Peyer's patch (tissue), 4 donors: Measurements from ENCODE around the gene HRAS. TPM values are rescaled to one million over a fixed set of nuclear protein-coding genes. Genes with fewer than 3 reads are reported as not detected.

Experiments used
- DNase-seq, 3 donors: peaks; one replicate each; pipeline ENCODE4 v3.0.0-alpha.2; 2017 to 2019
- H3K27ac ChIP-seq, 4 donors: fragments of 200-600 bp; sonication (generic); one replicate each; pipeline ENCODE4 v1.5.1; 2016 to 2019
- H3K27me3 ChIP-seq, 2 donors: fragments of 200-600 bp; sonication (generic); one replicate each; pipeline ENCODE4 v1.5.1; 2019
- H3K36me3 ChIP-seq, 3 donors: fragments of 200-600 bp; sonication (generic); one replicate each; pipeline ENCODE4 v1.5.1; 2016 to 2019
- H3K4me1 ChIP-seq, 4 donors: fragments of 200-600 bp; sonication (generic); one replicate each; pipeline ENCODE4 v1.5.1; 2016 to 2019
- H3K4me3 ChIP-seq, 4 donors: fragments of 200-600 bp; sonication (generic); 1 replicate in 3 of 4; 2 replicates in 1 of 4; pipeline ENCODE4 v1.5.1; 2016 to 2019; ENCODE audit warnings: mild to moderate bottlenecking in 1 of 4
- H3K9me3 ChIP-seq, 4 donors: fragments of 200-600 bp; sonication (generic); one replicate each; pipeline ENCODE4 v1.5.1; 2016 to 2019; ENCODE audit warnings: mild to moderate bottlenecking in 1 of 4
- POLR2A ChIP-seq, 2 donors: fragments of 450-650 bp; IDR thresholded peaks; one replicate each; pipeline ENCODE4 v1.5.1; 2017; ENCODE audit warnings: antibody characterized with exemption in 2 of 2, mild to moderate bottlenecking in 2 of 2, moderate library complexity in 2 of 2
- total RNA-seq, 4 donors: library from RNA; depleted of rRNA; stranded (reverse); fragments of >200 nt; gene quantifications; one replicate each; pipeline ENCODE4 v1.1.0, GENCODE V29; 2016
- TF ChIP-seq, protein P1 (sequence below), 6 experiments: fragments of 450-650 bp in 4 of 6; fragments of 200-600 bp in 2 of 6; sonication (generic) in 1 of 6; IDR thresholded peaks; one replicate each; pipeline ENCODE4 v1.5.1; 2017 to 2019; ENCODE audit warnings: antibody characterized with exemption in 6 of 6, mild to moderate bottlenecking in 3 of 6, moderate library complexity in 1 of 6

The HRAS gene
- total RNA-seq, 4 donors from 2014 or later, result 27.4 to 55.3 (median 35.1) TPM

DNA sequence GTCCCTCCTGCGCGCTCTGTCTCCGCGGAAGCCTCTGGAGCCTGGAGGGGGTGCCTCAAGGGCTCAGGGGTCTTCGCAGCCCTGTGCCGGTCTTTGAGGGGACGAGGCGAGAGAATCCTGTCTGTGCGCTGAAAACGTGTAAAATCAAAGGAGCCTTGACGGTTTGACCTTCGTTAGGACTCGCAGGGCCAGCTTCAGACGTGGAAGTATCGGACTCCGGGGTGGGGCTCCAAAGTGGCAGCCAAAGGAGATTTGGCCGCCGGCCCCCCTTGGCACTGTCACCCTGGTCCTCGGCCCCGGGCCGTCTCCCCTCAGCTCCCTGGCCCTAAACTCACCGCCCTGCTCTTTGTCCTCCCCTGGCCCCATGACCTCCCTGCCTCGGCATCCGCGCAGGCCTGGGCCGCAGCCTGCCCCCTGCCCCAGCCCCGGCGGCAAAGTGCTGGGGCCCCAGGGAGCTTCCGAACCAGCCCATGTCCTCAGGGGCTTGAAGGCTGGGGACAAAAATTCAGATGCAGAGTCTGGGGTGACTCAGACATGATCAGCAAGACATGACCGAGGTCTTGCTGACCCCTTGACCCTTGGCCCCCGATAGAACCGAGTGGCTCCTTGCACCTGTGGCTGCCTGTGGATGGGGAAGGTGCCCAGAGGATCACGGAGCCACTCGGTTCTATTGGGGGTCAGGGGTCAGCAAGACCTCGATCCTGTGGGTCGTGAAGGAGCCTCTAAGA, 33.9 kb upstream of the HRAS start:
- H3K27me3 ChIP-seq, result no peaks in the 10 kb centered on the region
- no peaks in the 10 kb centered on the region for H3K9me3 ChIP-seq
- H3K4me1 ChIP-seq, result peaks cover 2 to 18% (median 7%) of the 10 kb centered on the region in 4 donors
- no peak for DNase-seq
- TF ChIP-seq, protein P1, sequence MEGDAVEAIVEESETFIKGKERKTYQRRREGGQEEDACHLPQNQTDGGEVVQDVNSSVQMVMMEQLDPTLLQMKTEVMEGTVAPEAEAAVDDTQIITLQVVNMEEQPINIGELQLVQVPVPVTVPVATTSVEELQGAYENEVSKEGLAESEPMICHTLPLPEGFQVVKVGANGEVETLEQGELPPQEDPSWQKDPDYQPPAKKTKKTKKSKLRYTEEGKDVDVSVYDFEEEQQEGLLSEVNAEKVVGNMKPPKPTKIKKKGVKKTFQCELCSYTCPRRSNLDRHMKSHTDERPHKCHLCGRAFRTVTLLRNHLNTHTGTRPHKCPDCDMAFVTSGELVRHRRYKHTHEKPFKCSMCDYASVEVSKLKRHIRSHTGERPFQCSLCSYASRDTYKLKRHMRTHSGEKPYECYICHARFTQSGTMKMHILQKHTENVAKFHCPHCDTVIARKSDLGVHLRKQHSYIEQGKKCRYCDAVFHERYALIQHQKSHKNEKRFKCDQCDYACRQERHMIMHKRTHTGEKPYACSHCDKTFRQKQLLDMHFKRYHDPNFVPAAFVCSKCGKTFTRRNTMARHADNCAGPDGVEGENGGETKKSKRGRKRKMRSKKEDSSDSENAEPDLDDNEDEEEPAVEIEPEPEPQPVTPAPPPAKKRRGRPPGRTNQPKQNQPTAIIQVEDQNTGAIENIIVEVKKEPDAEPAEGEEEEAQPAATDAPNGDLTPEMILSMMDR (IDR thresholded peaks at IDR 0.05), result no peak
- no peak for TF ChIP-seq POLR2A (IDR thresholded peaks at IDR 0.05)
- H3K4me3 ChIP-seq, result peak overlapping the region; percentile 57 to 92 (median 72)
- peak overlapping the region; percentile 79 to 99 (median 88) for H3K27ac ChIP-seq
- H3K36me3 ChIP-seq, result no peaks in the 10 kb centered on the region

DNA sequence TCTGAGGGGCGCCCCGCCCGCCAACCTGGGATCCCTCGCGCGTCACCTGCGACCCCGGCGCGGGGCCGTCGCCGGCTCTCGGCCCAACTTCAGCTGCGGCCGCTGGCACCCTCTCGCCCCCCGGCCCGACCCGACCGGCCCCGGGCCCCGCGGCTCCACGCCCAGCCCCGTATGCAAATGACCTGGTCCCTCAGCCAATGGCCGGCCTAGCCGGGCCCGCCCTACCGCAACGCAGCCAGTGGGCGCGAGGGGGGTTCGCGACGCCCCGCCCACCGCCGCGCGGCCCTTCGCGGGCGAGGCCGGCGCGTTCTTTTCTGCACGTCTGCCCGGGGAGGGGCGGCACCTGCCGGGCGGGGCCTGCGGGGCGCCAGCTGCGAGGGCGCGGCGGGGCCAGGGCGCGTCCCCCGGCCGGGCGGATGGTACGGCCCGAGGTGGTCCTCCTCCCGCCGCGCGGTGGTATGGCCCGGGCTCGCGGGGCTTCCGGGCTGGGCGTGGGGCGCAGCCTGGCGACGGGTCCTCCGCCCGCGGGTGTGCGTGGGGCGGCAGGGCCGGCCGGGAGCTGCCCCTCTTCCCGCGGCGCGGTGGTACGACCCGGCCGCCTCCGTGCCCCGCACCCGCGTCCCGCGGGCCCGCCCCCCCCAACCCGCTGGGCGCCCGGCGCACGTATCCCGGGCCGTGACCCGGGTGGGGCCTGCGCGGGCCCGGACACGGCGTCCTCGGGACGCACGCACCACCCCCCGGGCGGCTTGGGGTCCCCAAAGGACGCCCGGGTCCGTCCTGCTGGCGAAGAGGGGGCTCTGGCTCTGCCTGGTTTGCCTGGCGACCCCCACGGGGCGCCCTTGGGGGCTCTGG, 33.2 kb upstream of the HRAS start:
- H3K9me3 ChIP-seq, result no peaks in the 10 kb centered on the region
- TF ChIP-seq, protein P1 (IDR thresholded peaks at IDR 0.05), result peak in 1 of 6 experiments; percentile 9
- TF ChIP-seq POLR2A (IDR thresholded peaks at IDR 0.05), result peak; percentile 49 to 69
- H3K4me1 ChIP-seq, result peaks cover 2 to 16% (median 7%) of the 10 kb centered on the region in 4 donors
- peak; percentile 87 to 97 (median 97) for DNase-seq
- no peaks in the 10 kb centered on the region for H3K36me3 ChIP-seq
- no peaks in the 10 kb centered on the region for H3K27me3 ChIP-seq
- peak overlapping the region; percentile 57 to 92 (median 72) for H3K4me3 ChIP-seq
- peak overlapping the region; percentile 79 to 99 (median 88) for H3K27ac ChIP-seq

- H3K4me3 ChIP-seq, result peak overlapping the region; percentile 57 to 92 (median 72)
- peaks cover 0 to 5% (median 0%) of the 10 kb centered on the region in 3 donors for H3K36me3 ChIP-seq
- peak overlapping the region; percentile 79 to 99 (median 88) for H3K27ac ChIP-seq
- no peak for DNase-seq
- H3K9me3 ChIP-seq, result no peaks in the 10 kb centered on the region
- H3K27me3 ChIP-seq, result no peaks in the 10 kb centered on the region
- TF ChIP-seq, protein P1 (IDR thresholded peaks at IDR 0.05), result no peak
- TF ChIP-seq POLR2A (IDR thresholded peaks at IDR 0.05), result no peak
- peaks cover 2 to 16% (median 7%) of the 10 kb centered on the region in 4 donors for H3K4me1 ChIP-seq
Observed at GRCh38 chr11:567629-568292, 32.4 kb upstream of the HRAS start.

GRCh38 chr11:567011-567628, 31.7 kb upstream of the HRAS start:
- peaks cover 2 to 22% (median 8%) of the 10 kb centered on the region in 4 donors for H3K4me1 ChIP-seq
- H3K27me3 ChIP-seq, result no peaks in the 10 kb centered on the region
- H3K27ac ChIP-seq, result peak overlapping the region in 3 of 4 donors; percentile 84 to 99 (median 93)
- no peak for TF ChIP-seq POLR2A (IDR thresholded peaks at IDR 0.05)
- TF ChIP-seq, protein P1 (IDR thresholded peaks at IDR 0.05), result no peak
- no peak for DNase-seq
- peak overlapping the region in 2 of 4 donors; percentile 66 to 92 for H3K4me3 ChIP-seq
- H3K36me3 ChIP-seq, result peaks cover 0 to 11% (median 0%) of the 10 kb centered on the region in 3 donors
- no peaks in the 10 kb centered on the region for H3K9me3 ChIP-seq
